Spleen (tissue), 11 donors: Measurements from ENCODE around the gene KCND3. TPM values are rescaled to one million over a fixed set of nuclear protein-coding genes. Genes with fewer than 3 reads are reported as not detected.

Source experiments
- DNase-seq: peaks from one replicate; pipeline ENCODE4 v3.0.0-alpha.2; 2020
- H3K27ac ChIP-seq, 8 donors: fragments of 200-600 bp; sonication (generic) in 7 of 8; 1 replicate in 4 of 8; 2 replicates in 4 of 8; pipeline versions ENCODE4 v1.5.0 to v1.8.0; 2016 to 2021; ENCODE audit warnings: inconsistent platforms in 4 of 8, mild to moderate bottlenecking in 4 of 8, moderate library complexity in 1 of 8
- H3K27me3 ChIP-seq, 7 donors: fragments of 200-600 bp; sonication (generic) in 6 of 7; replicated peaks in 1 of 7; 1 replicate in 4 of 7; 2 replicates in 3 of 7; pipeline versions ENCODE4 v1.5.0 to v1.8.0; 2016 to 2021; ENCODE audit warnings: inconsistent platforms in 3 of 7, mild to moderate bottlenecking in 1 of 7
- H3K36me3 ChIP-seq, 6 donors: fragments of 200-600 bp; sonication (generic) in 5 of 6; 1 replicate in 4 of 6; 2 replicates in 2 of 6; pipeline versions ENCODE4 v1.5.0 to v1.8.0; 2016 to 2021; ENCODE audit warnings: inconsistent platforms in 2 of 6
- H3K4me1 ChIP-seq, 6 donors: fragments of 200-600 bp; sonication (generic) in 5 of 6; 1 replicate in 3 of 6; 2 replicates in 3 of 6; pipeline versions ENCODE4 v1.5.0 to v1.8.0; 2016 to 2021; ENCODE audit warnings: inconsistent platforms in 3 of 6
- H3K4me3 ChIP-seq, 8 donors: fragments of 200-600 bp; sonication (generic) in 7 of 8; 1 replicate in 4 of 8; 2 replicates in 4 of 8; pipeline versions ENCODE4 v1.5.0 to v1.8.0; 2016 to 2021; ENCODE audit warnings: inconsistent platforms in 4 of 8, mild to moderate bottlenecking in 4 of 8, moderate library complexity in 2 of 8
- H3K9me3 ChIP-seq, 8 donors: fragments of 200-600 bp; sonication (generic) in 7 of 8; 1 replicate in 4 of 8; 2 replicates in 4 of 8; pipeline versions ENCODE4 v1.5.0 to v1.8.0; 2016 to 2021; ENCODE audit warnings: inconsistent platforms in 4 of 8
- POLR2A ChIP-seq, 3 donors: fragments of 450-650 bp; IDR thresholded peaks; one replicate each; pipeline ENCODE4 v1.5.1; 2017; ENCODE audit warnings: antibody characterized with exemption in 3 of 3, mild to moderate bottlenecking in 1 of 3
- POLR2AphosphoS5 ChIP-seq, 3 donors: sonication (generic); formaldehyde crosslinking; IDR thresholded peaks; one replicate each; pipeline ENCODE4 v1.5.1; 2017; ENCODE audit warnings: antibody characterized with exemption in 3 of 3
- WGBS, 5 donors: extraction: QIAGEN DNeasy Blood & Tissue Kit in 3 of 5; methylation state at CpG; one replicate each; pipeline versions ENCODE4 v1.1.5 to v1.1.7; 2013 to 2018; 5-methylcytosine and 5-hydroxymethylcytosine counted together
- intact Hi-C: fragments of 100-400 bp; cut with DNase I; formaldehyde crosslinking; loops from one replicate; pipeline ENCODE4 v1.15.0; 2023; ENCODE audit warnings: low total_unique reads
- polyA plus RNA-seq, 3 donors: library from polyadenylated mRNA; stranded (reverse); fragments of 200-250 nt; gene quantifications; one replicate each; pipeline ENCODE4 v1.2.1, GENCODE V29; 2013
- total RNA-seq, 7 donors: library from RNA; depleted of rRNA in 3 of 7; stranded (reverse); fragments of >200 nt in 3 of 7; fragmentation: NEBNext Ultra II Directional in 4 of 7; extraction: Animal tissue kit (Norgen Biotek cat#: 25700) in 4 of 7; gene quantifications; one replicate each; pipeline versions ENCODE4 v1.1.0 to v1.2.1, GENCODE V29; 2016 to 2021
- TF ChIP-seq, protein P1 (sequence below), 11 experiments: fragments of 200-600 bp in 7 of 11; fragments of 450-650 bp in 4 of 11; sonication (generic) in 4 of 11; IDR thresholded peaks in 8 of 11; conservative IDR thresholded peaks in 3 of 11; 1 replicate in 7 of 11; 2 replicates in 4 of 11; pipeline versions ENCODE4 v1.4.0 to v1.8.0; 2016 to 2021; ENCODE audit warnings: antibody characterized with exemption in 11 of 11, inconsistent platforms in 4 of 11, mild to moderate bottlenecking in 1 of 11
- donor health status: healthy with polysubstance abuse.
- donor health status: DM: no; HTN: no; CAD: no; lungs with moderate emphysema.
- donor health status: DM: no; HTN: no; CAD: no.
- donor health status: Bipolar disorder and iron deficiency.
- donor health status: healthy.
- donor health status: DM: no; HTN: no; CAD: no.
- donor health status: DM: yes; HTN: yes; CAD: no.

KCND3 gene
- total and polyA plus RNA-seq, 10 donors, result 0.67 to 14.2 (median 8.6) TPM

DNA sequence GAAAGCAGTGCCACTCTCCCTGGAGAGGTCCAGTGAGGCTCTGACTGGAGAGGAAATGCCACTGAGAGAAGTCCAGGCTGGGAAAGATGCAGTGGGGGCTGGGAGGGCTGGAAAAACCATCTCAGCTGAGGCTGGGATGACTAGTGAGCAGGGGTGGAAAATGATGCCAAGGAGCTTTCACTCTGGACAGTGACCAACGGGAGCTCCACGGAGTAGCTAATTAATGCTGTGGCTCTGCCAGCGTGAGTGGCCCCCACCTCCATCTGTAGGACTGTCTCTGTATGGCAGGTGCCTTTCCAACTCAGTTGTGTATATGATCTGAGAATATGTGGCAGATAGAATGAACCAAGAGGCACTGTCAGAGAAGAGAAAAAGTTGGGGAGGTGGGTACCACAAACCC, 147.1 kb downstream of the KCND3 start:
- WGBS, 5 donors, result 64 to 89% (median 83%) methylated on average over 3 of the region's 3 CpGs
- Histone ChIP-seq H3K4me3 (no peak overlapping the region), H3K4me1 (no peaks in the 10 kb centered on the region), H3K27ac (no peak overlapping the region), H3K9me3 (no peaks in the 10 kb centered on the region), H3K27me3 (no peaks in the 10 kb centered on the region), H3K36me3 (no peaks in the 10 kb centered on the region)
- no peak for DNase-seq
- intact Hi-C loops, result no loop called here
- TF ChIP-seq, protein P1, sequence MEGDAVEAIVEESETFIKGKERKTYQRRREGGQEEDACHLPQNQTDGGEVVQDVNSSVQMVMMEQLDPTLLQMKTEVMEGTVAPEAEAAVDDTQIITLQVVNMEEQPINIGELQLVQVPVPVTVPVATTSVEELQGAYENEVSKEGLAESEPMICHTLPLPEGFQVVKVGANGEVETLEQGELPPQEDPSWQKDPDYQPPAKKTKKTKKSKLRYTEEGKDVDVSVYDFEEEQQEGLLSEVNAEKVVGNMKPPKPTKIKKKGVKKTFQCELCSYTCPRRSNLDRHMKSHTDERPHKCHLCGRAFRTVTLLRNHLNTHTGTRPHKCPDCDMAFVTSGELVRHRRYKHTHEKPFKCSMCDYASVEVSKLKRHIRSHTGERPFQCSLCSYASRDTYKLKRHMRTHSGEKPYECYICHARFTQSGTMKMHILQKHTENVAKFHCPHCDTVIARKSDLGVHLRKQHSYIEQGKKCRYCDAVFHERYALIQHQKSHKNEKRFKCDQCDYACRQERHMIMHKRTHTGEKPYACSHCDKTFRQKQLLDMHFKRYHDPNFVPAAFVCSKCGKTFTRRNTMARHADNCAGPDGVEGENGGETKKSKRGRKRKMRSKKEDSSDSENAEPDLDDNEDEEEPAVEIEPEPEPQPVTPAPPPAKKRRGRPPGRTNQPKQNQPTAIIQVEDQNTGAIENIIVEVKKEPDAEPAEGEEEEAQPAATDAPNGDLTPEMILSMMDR (IDR thresholded peaks at IDR 0.05 in 8 of 11, conservative IDR thresholded peaks at IDR 0.05 in 3 of 11), result no peak
- TF ChIP-seq POLR2A (IDR thresholded peaks at IDR 0.05) (no peak), POLR2AphosphoS5 (IDR thresholded peaks at IDR 0.05) (no peak)

DNA sequence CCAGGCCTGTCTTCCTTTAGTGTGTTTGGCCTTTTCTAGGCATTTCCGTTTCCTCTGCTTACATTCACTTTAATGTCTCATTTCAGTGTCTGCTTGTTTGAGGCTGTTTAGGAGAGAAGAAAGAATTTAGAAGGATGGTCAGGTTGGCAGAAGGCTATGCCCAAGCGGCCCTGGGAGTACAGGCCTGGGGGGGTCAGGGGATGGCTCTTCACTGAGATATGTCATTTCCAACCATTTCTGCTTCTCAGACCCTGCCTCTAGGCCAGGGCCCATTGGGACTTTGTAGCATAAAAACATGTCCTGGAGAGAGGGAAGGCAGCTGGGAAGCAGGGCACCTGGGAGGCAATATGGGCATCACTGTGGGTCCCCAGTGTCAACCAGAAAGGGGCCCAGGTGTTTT, 147.7 kb downstream of the KCND3 start:
- 86 to 92% (median 89%) methylated on average over 2 of the region's 2 CpGs for WGBS, 5 donors
- Histone ChIP-seq H3K4me1 (no peaks in the 10 kb centered on the region), H3K4me3 (no peak overlapping the region), H3K9me3 (no peaks in the 10 kb centered on the region), H3K27ac (no peak overlapping the region), H3K27me3 (no peaks in the 10 kb centered on the region), H3K36me3 (no peaks in the 10 kb centered on the region)
- no peak for TF ChIP-seq POLR2AphosphoS5 (IDR thresholded peaks at IDR 0.05)
- no peak for TF ChIP-seq POLR2A (IDR thresholded peaks at IDR 0.05)
- TF ChIP-seq, protein P1 (IDR thresholded peaks at IDR 0.05 in 8 of 11, conservative IDR thresholded peaks at IDR 0.05 in 3 of 11), result no peak
- DNase-seq, result no peak
- intact Hi-C loops, result no loop called here

DNA sequence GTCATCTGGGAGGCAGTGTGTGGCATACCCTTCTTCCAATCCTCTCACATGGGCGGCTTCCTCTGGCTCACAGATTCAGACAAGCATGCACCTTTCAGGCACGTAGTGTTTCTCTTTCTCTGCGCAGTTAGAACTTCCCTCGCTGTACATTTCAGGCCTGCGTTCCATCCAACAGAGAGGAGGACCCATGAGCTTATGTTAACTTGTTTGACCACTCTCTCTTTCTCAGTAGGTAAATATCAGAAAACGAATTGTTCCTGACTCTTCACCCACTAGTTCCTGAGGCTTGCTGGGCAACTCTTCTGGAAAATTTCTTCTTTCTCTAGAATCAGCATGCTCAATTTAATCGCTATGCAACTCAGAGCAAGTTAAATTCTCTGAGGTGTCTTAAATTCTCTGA, 148.3 kb downstream of the KCND3 start:
- no peak for DNase-seq
- Histone ChIP-seq H3K4me1 (no peaks in the 10 kb centered on the region), H3K9me3 (no peaks in the 10 kb centered on the region), H3K36me3 (no peaks in the 10 kb centered on the region), H3K27me3 (no peaks in the 10 kb centered on the region), H3K4me3 (no peak overlapping the region), H3K27ac (no peak overlapping the region)
- intact Hi-C loops, result no loop called here
- 84 to 92% (median 88%) methylated on average over 7 of the region's 7 CpGs for WGBS, 5 donors
- TF ChIP-seq POLR2A (IDR thresholded peaks at IDR 0.05) (no peak), POLR2AphosphoS5 (IDR thresholded peaks at IDR 0.05) (no peak)
- TF ChIP-seq, protein P1 (IDR thresholded peaks at IDR 0.05 in 8 of 11, conservative IDR thresholded peaks at IDR 0.05 in 3 of 11), result no peak

DNA sequence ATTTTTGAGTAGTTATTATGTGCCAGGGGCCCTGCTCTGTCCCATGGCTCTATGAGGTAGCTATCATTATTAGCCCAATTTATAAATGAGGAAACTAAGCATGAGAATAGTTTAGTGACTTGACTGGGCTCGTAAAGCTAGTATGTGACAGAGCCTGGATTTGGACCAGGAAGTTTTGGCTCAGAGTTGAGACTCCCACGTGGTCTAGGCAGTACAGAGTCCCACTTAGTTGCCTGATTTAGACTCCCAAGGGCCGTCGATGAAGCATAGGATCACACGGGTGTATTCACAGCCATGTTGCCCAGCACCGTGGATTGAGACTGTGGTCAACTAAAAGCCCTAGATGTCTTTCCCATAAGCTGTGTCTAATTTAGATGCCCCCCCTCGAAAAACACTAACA, 152.1 kb downstream of the KCND3 start:
- no peak overlapping the region for H3K27ac ChIP-seq
- H3K36me3 ChIP-seq, result no peaks in the 10 kb centered on the region
- 67 to 77% (median 72%) methylated on average over 7 of the region's 7 CpGs for WGBS, 5 donors
- TF ChIP-seq POLR2AphosphoS5 (IDR thresholded peaks at IDR 0.05) (no peak), POLR2A (IDR thresholded peaks at IDR 0.05) (no peak)
- TF ChIP-seq, protein P1 (IDR thresholded peaks at IDR 0.05 in 8 of 11, conservative IDR thresholded peaks at IDR 0.05 in 3 of 11), result no peak
- H3K4me1 ChIP-seq, result no peaks in the 10 kb centered on the region
- H3K4me3 ChIP-seq, result no peak overlapping the region
- no peak for DNase-seq
- no peaks in the 10 kb centered on the region for H3K9me3 ChIP-seq
- intact Hi-C loops, result no loop called here
- no peaks in the 10 kb centered on the region for H3K27me3 ChIP-seq
